ENCODE measurements around the gene LSM5. TPM values are rescaled to one million over a fixed set of nuclear protein-coding genes. Genes with fewer than 3 reads are reported as not detected.
A peak's percentile ranks its signal among the peaks of the same experiment; 100 is the strongest.
"Not testable (repeated sequence)": the region's sequence is repeated elsewhere in the genome, so short reads cannot be mapped to it uniquely, and the experiment has no call there.

The LSM5 gene
- total RNA-seq, 1 donor from 2014 or later, result 27.1 TPM

DNA sequence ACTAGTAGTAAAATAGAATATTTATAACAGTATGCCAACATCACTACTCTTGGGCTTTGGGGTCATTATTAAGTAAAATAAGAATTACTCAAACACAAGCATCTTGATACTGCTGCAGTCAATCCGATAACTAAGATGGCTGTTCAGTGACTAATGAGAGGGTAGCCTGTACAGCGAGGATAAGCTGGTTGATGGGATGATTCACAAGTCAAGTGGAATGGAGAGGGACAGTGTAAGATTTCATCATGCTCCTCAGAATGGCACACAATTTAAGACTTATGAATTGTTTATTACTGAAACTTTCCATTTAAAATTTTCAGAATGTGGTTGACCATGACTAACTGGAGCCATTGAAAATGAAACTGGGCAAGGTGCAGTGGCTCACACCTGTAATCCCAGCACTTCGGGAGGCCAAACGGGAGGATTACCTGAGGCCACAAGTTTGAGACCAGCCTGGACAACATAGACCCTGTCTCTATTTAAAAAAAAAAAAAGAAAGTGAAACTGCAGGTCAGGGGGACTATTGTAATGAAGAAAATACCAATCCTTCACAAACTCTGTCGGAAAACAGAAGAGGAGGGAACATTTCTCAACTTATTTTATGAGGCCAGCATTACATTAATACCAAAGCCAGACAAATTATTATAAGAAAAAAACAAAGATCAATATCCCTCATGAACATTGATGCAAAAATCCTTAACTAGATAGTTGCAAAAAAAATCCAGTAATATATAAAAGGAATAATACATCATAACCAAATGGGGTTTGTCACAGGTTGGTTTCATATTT lies 16.3 kb upstream of the LSM5 start:
- intact Hi-C loops (cut with DNase I), result no loop called here
- Histone ChIP-seq H3K27ac (no peak overlapping the region), H3K36me3 (no peaks in the 10 kb centered on the region), H3K9me3 (no peaks in the 10 kb centered on the region), H3K4me1 (peaks cover 32% of the 10 kb centered on the region), H3K27me3 (ENCODE audit: low read depth) (no peaks in the 10 kb centered on the region), H3K4me3 (no peak overlapping the region)
- DNase-seq, result no peak
- peak; percentile 35 to 41 for ATAC-seq
- TF ChIP-seq, protein P1, sequence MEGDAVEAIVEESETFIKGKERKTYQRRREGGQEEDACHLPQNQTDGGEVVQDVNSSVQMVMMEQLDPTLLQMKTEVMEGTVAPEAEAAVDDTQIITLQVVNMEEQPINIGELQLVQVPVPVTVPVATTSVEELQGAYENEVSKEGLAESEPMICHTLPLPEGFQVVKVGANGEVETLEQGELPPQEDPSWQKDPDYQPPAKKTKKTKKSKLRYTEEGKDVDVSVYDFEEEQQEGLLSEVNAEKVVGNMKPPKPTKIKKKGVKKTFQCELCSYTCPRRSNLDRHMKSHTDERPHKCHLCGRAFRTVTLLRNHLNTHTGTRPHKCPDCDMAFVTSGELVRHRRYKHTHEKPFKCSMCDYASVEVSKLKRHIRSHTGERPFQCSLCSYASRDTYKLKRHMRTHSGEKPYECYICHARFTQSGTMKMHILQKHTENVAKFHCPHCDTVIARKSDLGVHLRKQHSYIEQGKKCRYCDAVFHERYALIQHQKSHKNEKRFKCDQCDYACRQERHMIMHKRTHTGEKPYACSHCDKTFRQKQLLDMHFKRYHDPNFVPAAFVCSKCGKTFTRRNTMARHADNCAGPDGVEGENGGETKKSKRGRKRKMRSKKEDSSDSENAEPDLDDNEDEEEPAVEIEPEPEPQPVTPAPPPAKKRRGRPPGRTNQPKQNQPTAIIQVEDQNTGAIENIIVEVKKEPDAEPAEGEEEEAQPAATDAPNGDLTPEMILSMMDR (IDR thresholded peaks at IDR 0.05), result no peak

DNA sequence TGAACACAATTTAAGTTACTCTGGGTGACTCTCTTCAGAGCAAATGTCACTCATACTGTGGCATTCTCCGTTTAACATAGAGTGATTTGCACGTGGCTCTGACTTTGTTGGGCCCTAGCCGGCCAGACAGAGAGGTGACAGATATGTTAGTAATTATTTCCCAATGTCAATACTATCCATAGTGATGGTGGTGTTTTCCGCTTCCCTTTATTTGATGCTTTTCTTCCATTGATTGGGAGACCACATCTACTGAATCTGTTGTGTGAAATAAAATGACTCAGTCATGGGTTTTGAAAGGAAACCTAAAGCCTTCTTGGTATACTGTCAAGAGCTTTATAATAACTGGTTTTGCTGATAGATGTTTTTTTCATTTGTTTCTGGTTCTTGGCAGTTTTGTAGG lies 12.5 kb upstream of the LSM5 start:
- Histone ChIP-seq H3K36me3 (no peaks in the 10 kb centered on the region), H3K27ac (no peak overlapping the region), H3K9me3 (no peaks in the 10 kb centered on the region), H3K4me3 (no peak overlapping the region), H3K4me1 (peaks cover 41% of the 10 kb centered on the region), H3K27me3 (ENCODE audit: low read depth) (no peaks in the 10 kb centered on the region)
- DNase-seq, result no peak
- ATAC-seq, result no peak
- intact Hi-C loops (cut with DNase I), result no loop called here
- TF ChIP-seq, protein P1 (IDR thresholded peaks at IDR 0.05), result no peak

DNA sequence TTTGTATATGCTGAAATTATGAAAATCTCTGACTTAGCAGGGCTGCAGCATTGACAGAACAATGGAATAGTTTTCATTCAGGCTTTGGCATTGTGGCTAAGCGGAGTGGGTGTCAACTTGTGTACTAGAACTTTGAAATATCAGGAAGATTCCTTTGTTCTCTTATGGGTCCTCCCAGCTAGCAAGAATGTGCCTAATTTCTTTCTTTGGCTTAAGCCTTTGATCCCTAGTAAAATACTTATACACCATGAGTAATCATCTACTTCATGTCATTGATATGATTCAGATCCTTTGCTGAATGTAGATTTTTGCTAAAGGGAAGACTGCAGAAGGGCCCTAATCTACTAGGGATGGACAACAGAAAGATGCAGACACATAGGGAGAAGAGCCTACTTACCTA lies 11.3 kb upstream of the LSM5 start:
- TF ChIP-seq, protein P1 (IDR thresholded peaks at IDR 0.05), result no peak
- ATAC-seq (peak in 1 of 2 donors; percentile 36), DNase-seq (no peak)
- intact Hi-C loops (cut with DNase I), result no loop called here
- Histone ChIP-seq H3K9me3 (no peaks in the 10 kb centered on the region), H3K36me3 (no peaks in the 10 kb centered on the region), H3K27ac (no peak overlapping the region), H3K4me1 (peaks cover 41% of the 10 kb centered on the region), H3K4me3 (no peak overlapping the region), H3K27me3 (ENCODE audit: low read depth) (no peaks in the 10 kb centered on the region)

DNA sequence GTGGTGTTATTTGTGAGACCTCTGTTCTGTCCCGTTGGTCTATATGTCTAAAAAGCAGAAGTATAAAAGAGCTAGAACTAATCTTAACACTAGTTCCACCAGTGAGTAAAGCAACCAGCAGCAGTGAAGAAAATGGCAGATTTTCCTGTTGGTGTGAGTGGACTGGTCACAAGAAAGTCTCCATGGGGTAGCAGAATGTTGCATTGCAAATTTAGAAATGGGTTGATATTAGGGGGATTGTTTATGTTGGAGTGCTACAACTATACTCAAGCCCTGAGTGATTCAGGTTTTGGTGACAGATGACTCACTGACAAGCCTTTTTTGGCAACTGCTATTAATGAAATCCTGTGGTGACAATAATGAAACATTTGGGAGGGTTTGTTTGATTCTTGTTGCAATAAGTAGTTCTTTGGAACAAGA lies 10.8 kb upstream of the LSM5 start:
- H3K36me3 ChIP-seq, result no peaks in the 10 kb centered on the region
- ATAC-seq, result peak; percentile 41 to 77
- H3K4me1 ChIP-seq, result peaks cover 41% of the 10 kb centered on the region
- TF ChIP-seq, protein P1 (IDR thresholded peaks at IDR 0.05), result no peak
- no peak for DNase-seq
- no peak overlapping the region for H3K4me3 ChIP-seq
- H3K9me3 ChIP-seq, result no peaks in the 10 kb centered on the region
- intact Hi-C loops (cut with DNase I), result no loop called here
- H3K27me3 ChIP-seq (ENCODE audit: low read depth), result no peaks in the 10 kb centered on the region
- H3K27ac ChIP-seq, result no peak overlapping the region

DNA sequence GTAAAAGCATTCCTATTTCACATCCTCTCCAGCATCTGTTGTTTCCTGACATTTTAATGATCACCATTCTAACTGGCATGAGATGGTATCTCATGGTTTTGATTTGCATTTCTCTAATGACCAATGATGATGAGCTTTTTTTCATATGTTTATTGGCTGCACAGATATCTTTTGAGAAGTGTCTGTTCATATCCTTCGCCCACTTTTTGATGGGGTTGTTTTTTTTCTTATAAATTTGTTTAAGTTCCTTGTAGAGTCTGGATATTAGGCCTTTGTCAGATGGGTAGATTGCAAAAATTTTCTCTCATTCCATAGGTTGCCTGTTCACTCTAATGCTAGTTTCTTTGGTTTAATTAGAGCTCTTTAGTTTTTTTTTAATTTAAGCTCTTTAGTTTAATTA lies 10.0 kb upstream of the LSM5 start:
- H3K27me3 ChIP-seq (ENCODE audit: low read depth); intact Hi-C loops (cut with DNase I); H3K9me3 ChIP-seq; H3K27ac ChIP-seq; H3K4me3 ChIP-seq; ATAC-seq; H3K36me3 ChIP-seq; DNase-seq: not testable (repeated sequence)
- H3K4me1 ChIP-seq, result peaks cover 41% of the 10 kb centered on the region

DNA sequence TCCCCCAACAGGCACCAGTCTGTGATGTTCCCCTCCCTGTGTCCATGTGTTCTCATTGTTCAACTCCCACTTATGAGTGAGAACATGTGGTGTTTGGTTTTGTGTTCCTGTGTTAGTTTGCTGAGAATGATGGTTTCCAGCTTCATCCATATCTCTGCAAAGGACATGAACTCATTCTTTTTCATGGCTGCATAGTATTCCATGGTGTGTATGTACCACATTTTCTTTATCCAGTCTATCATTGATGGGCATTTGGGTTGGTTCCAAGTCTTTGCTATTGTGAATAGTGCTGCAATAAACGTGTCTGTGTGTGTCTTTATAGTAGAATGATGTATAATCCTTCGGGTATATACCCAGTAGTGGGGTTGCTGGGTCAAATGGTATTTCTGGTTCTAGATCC lies 9.6 kb upstream of the LSM5 start:
- H3K4me3 ChIP-seq; H3K9me3 ChIP-seq; H3K27ac ChIP-seq; DNase-seq; ATAC-seq; H3K36me3 ChIP-seq; intact Hi-C loops (cut with DNase I); H3K27me3 ChIP-seq (ENCODE audit: low read depth): not testable (repeated sequence)
- H3K4me1 ChIP-seq, result peaks cover 41% of the 10 kb centered on the region

Data from lower lobe of right lung (tissue), 2 donors.